Measurements from ENCODE around the gene SARNP. TPM values are rescaled to one million over a fixed set of nuclear protein-coding genes. Genes with fewer than 3 reads are reported as not detected.

Gene SARNP
- total RNA-seq, 4 donors from 2014 or later: 50.3 to 90.5 (median 63.3) TPM

GRCh38 chr12:55746913-55747231 lies 70.7 kb downstream of the SARNP start:
- no peak overlapping the region for H3K27ac ChIP-seq
- H3K4me3 ChIP-seq: no peak overlapping the region
- no peaks in the 10 kb centered on the region for H3K9me3 ChIP-seq
- peaks cover 0 to 57% (median 31%) of the 10 kb centered on the region in 3 donors for H3K4me1 ChIP-seq
- peaks cover 2 to 32% of the 10 kb centered on the region in 2 donors for H3K36me3 ChIP-seq
- H3K27me3 ChIP-seq: no peaks in the 10 kb centered on the region
- ATAC-seq: no peak
- TF ChIP-seq POLR2A (IDR thresholded peaks at IDR 0.05) (no peak), POLR2AphosphoS5 (IDR thresholded peaks at IDR 0.05) (no peak), CTCF (IDR thresholded peaks at IDR 0.05) (no peak), EP300 (IDR thresholded peaks at IDR 0.05) (no peak)

- Histone ChIP-seq H3K4me3 (peak overlapping the region in 1 of 2 donors; percentile 20), H3K36me3 (peaks cover 1 to 27% of the 10 kb centered on the region in 2 donors), H3K9me3 (no peaks in the 10 kb centered on the region), H3K27ac (peak overlapping the region in 3 of 4 donors; percentile 32 to 55 (median 52)), H3K4me1 (peaks cover 0 to 58% (median 31%) of the 10 kb centered on the region in 3 donors), H3K27me3 (no peaks in the 10 kb centered on the region)
- no peak for TF ChIP-seq EP300 (IDR thresholded peaks at IDR 0.05)
- no peak for TF ChIP-seq CTCF (IDR thresholded peaks at IDR 0.05)
- TF ChIP-seq POLR2A (IDR thresholded peaks at IDR 0.05): no peak
- no peak for TF ChIP-seq POLR2AphosphoS5 (IDR thresholded peaks at IDR 0.05)
- WGBS, 2 donors (ENCODE audit: low coverage in 1 of 2): 6 to 43% methylated on average over 2 to 3 of the region's 3 CpGs
- no peak for ATAC-seq
Measured at GRCh38 chr12:55746174-55746912, 71.2 kb downstream of the SARNP start.

GRCh38 chr12:55745361-55746173 lies 72.0 kb downstream of the SARNP start:
- Histone ChIP-seq H3K27me3 (no peaks in the 10 kb centered on the region), H3K4me1 (peaks cover 0 to 58% (median 31%) of the 10 kb centered on the region in 3 donors), H3K27ac (peak overlapping the region in 3 of 4 donors; percentile 47 to 55 (median 52)), H3K9me3 (no peaks in the 10 kb centered on the region), H3K4me3 (peak overlapping the region in 1 of 2 donors; percentile 20), H3K36me3 (peaks cover 0 to 19% of the 10 kb centered on the region in 2 donors)
- no peak for ATAC-seq
- no peak for TF ChIP-seq EP300 (IDR thresholded peaks at IDR 0.05)
- TF ChIP-seq POLR2A (IDR thresholded peaks at IDR 0.05): no peak
- no peak for TF ChIP-seq CTCF (IDR thresholded peaks at IDR 0.05)
- TF ChIP-seq POLR2AphosphoS5 (IDR thresholded peaks at IDR 0.05): no peak
- 13 to 16% methylated on average over 9 to 11 of the region's 13 CpGs for WGBS, 2 donors (ENCODE audit: low coverage in 1 of 2)

GRCh38 chr12:55744340-55745030 lies 73.0 kb downstream of the SARNP start:
- Histone ChIP-seq H3K4me1 (peaks cover 0 to 58% (median 31%) of the 10 kb centered on the region in 3 donors), H3K9me3 (no peaks in the 10 kb centered on the region), H3K27ac (peak overlapping the region in 3 of 4 donors; percentile 74 to 90 (median 83)), H3K27me3 (no peaks in the 10 kb centered on the region), H3K4me3 (peak overlapping the region in 1 of 2 donors; percentile 64), H3K36me3 (peaks cover 0 to 9% of the 10 kb centered on the region in 2 donors)
- ATAC-seq: no peak
- WGBS, 2 donors (ENCODE audit: low coverage in 1 of 2): 6 to 50% methylated on average over 1 to 6 of the region's 11 CpGs
- TF ChIP-seq POLR2A (IDR thresholded peaks at IDR 0.05) (no peak), POLR2AphosphoS5 (IDR thresholded peaks at IDR 0.05) (no peak), EP300 (IDR thresholded peaks at IDR 0.05) (no peak), CTCF (IDR thresholded peaks at IDR 0.05) (no peak)
